ENCODE results near the gene SMIM3.

The SMIM3 gene, protein sequence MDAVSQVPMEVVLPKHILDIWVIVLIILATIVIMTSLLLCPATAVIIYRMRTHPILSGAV

DNA sequence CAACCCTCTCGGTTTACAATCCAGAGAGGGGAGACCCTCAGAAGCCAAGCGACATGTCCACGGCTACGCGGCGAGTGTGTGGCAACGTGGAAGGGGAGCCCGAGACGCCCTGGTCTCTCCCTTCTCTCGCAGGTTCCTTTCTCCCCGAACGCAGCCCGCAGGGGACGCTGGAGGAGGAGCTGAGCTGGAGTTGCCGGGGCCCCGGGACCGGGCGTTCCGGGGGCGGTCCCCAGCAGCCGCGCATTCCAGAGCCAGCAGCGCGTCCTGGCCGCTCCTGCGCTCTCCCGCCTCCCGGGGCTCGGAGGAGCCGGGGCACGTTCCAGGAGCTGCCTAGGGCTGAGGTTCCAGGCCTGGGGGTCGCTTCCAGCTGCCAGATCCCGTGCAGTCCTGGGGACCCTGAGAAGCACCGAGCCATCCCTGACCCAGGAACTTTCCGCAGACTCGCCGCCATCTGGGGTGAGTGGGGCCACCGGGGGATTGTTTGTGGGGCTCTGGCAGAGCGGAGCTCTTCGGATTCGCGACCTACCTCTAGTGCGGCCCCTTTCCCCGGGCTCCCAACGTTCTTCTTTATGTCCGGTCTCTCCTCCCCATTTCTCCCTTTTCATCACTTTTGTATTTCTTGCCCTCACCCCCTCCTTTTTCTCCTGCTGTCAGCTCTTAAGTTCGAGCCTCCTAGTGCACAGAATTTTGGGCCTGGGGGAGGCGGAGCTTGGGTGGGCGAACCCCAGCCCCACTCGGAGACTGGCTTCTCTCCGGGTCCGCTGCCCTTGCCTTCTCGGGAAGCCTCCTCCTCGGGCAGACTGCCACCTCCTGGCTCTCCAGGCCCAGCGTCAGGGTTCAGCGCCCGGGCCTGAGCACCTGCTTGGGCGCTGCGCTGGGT is at the start of gene SMIM3:
Gene SMIM3, plus strand, starts transcription at position 241 of the 880 bp plus-strand sequence. CDS start 16,684 bp downstream, outside the sequence.
- TF ChIP-seq, protein P1, sequence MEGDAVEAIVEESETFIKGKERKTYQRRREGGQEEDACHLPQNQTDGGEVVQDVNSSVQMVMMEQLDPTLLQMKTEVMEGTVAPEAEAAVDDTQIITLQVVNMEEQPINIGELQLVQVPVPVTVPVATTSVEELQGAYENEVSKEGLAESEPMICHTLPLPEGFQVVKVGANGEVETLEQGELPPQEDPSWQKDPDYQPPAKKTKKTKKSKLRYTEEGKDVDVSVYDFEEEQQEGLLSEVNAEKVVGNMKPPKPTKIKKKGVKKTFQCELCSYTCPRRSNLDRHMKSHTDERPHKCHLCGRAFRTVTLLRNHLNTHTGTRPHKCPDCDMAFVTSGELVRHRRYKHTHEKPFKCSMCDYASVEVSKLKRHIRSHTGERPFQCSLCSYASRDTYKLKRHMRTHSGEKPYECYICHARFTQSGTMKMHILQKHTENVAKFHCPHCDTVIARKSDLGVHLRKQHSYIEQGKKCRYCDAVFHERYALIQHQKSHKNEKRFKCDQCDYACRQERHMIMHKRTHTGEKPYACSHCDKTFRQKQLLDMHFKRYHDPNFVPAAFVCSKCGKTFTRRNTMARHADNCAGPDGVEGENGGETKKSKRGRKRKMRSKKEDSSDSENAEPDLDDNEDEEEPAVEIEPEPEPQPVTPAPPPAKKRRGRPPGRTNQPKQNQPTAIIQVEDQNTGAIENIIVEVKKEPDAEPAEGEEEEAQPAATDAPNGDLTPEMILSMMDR (IDR thresholded peaks at IDR 0.05), result peak; percentile 22; the same call in 1 of the 2 replicates

DNA sequence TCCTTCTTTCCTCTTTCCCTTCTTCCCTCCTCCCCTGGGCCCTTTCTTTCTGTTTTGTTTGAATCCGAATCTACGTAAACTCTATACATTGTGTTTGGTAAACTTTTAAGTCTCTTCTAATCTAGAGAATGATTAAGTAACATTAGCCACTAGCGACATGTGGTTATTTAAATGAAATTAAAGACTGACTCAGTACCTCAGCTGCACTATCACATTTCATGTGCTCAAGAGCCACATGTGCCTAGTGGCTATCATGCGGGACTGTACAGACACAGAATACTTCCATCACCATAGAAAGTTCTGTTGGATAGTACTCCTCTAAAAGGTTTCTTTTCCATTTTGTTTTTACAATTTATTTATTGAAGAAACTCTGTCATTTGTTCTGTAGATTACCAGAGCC is 48.7 kb upstream of the SMIM3 start:
- TF ChIP-seq, protein P1 (IDR thresholded peaks at IDR 0.05), result no peak

DNA sequence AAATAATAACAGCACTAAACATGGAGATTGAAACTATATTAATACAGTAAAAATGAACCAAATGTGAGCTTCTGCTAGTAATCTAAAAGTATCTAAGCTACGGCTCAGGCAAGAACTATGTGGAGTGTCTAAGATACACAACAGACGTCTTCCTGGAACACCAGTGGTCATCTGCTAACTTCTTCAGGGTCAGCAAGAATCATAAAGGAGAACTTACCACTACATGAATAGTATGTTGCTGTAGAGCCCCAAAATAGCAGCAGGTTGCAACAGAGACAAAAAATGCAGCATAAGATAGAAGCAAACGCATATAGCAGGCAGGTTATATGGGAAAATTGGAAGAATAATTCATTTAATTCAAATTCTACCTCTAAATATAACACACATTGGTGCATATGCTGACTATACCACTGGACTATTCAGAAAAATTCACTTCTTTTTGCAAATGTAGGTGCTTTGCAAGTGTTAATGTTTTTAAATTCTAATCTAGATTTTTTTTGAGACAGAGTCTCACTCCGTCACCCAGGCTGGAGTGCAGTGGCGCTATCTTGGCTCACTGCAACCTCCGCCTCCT is 46.8 kb upstream of the SMIM3 start:
- TF ChIP-seq, protein P1 (IDR thresholded peaks at IDR 0.05), result no peak

DNA sequence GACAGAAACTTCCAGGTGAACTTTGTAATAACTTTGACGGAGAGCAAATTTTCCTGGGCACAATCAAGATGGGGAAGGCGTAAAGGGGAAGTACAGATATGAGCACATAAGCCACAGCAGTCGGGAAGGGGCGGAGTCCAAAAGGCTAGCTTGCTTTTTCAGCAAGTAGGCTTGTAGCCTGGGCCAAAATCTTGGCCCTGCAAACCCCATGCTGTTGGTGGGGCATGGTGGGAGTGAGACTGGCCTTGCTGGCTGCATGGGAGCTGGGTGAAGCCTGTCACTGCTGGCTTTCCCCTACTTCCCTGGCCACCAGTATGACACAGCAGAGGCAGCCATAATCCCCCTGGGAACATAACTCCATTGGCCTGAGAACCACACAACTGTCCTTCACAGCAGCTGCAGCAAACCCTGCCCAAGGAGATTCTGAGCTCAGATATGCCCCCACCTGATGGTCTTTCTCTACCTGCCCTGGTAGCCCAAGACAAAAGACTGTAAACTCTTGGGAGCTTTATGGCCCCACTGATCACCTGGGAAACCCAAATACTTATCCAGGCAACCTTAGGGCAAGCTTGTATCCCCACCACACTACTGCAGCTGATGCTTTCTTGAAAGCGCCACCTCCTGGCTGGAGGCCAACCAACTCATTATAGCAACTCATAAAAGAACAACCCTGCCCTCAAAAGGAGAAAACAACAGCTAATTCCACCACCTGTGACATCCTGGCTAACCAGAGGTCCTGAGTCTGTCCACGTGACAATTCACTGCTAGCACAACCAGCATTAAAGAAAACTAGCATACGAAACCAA is 43.8 kb upstream of the SMIM3 start:
- TF ChIP-seq, protein P1 (IDR thresholded peaks at IDR 0.05), result no peak

DNA sequence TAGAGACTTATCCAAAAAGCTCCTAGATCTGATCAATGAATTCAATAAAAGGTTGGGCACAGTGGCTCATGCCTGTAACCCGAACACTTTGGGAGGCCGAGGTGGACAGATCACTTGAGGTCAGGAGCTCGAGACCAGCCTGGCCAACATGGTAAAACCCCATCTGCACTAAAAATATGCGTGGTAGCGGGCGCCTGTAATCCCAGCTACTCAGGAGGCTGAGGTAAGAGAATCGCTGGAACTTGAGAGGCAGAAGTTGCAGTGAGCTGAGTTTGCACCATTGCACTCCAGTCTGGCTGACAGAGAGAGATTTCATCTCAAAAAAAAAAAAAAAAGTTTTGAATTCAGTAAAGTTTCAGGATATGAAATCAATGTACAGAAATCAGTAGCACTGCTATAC is 39.7 kb upstream of the SMIM3 start:
- TF ChIP-seq, protein P1 (IDR thresholded peaks at IDR 0.05), result no peak

DNA sequence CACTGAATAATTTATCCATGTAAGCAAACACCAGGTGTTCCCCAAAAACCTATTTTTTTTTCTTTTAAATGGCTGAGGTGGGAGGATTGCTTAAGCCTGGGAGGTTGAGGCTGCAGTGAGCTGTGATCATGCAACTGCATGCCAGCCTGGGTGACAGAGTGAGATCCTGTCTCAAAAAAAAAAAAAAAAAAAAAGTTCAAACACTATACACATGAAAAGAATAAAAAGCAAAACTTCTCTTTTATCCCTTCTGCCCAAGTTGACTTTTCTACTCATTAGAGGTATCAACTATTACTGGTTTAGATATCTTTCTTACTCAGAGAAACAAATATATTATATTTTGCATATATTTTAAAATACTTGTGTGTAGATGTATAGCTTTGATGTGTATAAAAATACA is 37.6 kb upstream of the SMIM3 start:
- TF ChIP-seq, protein P1 (IDR thresholded peaks at IDR 0.05), result no peak

DNA sequence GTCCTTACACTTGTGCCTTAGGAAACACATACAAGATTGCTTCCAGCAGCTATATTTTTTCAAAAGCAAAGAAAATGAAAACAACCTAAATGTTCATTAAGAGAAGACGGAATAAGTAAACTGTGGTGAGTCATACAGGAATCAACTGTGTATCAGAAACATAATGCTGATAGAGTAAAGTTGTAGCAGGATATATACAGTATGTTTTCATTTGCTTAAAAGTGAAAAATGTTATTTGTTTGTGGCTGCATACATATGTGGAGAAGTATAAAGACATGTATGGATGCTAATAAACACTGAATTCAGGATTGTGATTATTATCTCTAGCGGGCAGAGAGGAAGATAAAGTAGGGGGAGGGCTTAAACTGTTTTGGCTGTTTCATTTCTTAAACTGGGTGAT is 28.1 kb upstream of the SMIM3 start:
- TF ChIP-seq, protein P1 (IDR thresholded peaks at IDR 0.05), result no peak
